HCT116 (cell line): ENCODE results near the gene FAM43B. TPM values are rescaled to one million over a fixed set of nuclear protein-coding genes. Genes with fewer than 3 reads are reported as not detected.

Experiments
- ATAC-seq: fragments of 200-7000 bp; cut with Tn5 transposase; 2 replicates; pipeline ENCODE4 v1.9.1; 2020; ENCODE audit warnings: mild to moderate bottlenecking, moderate library complexity
- BruUV-seq: library from RNA; stranded (reverse); fragments of 400-500 nt; replicated peaks from 2 replicates; lab custom pipeline; 2021; lab: Mats Ljungman, UMichigan
- CTCF ChIA-PET: fragments of 300-600 bp; sonication (Branson Sonifier 250); formaldehyde crosslinking; loops from one replicate; lab custom pipeline; 2021; ENCODE audit warnings: antibody characterized with exemption; lab: Charles Lee
- POLR2A ChIA-PET: fragments of 300-600, 350-600 bp; sonication (Branson Sonifier 250); formaldehyde crosslinking; loops from one replicate; lab custom pipeline; 2021; ENCODE audit warnings: antibody characterized with exemption; lab: Charles Lee
- RAD21 ChIA-PET, 2 experiments: fragments of 300-600 bp; sonication (Branson Sonifier 250); formaldehyde crosslinking; loops; one replicate each; lab custom pipeline; 2023; ENCODE audit warnings: low total read pairs in 2 of 2; ENCODE audit not compliant: uncharacterized antibody in 2 of 2, unreplicated experiment in 2 of 2, low non-redundant PET in 1 of 2; lab: Charles Lee
- DNase-seq: peaks from one replicate; pipeline ENCODE4 v3.0.0-alpha.2; 2010; ENCODE audit warnings: low read depth, low spot score
- H2AFZ ChIP-seq: fragments of 200-600 bp; shearing (Covaris generic), sonication (generic); 2 replicates; pipeline ENCODE4 v1.6.1; 2017; ENCODE audit warnings: low read depth, mixed run types, mixed read lengths, antibody characterized with exemption, low read length; ENCODE audit not compliant: poor library complexity, severe bottlenecking
- H3K27ac ChIP-seq: 2 replicates; pipeline ENCODE4 v1.5.1; 2012; ENCODE audit warnings: low read depth, low read length
- H3K27me3 ChIP-seq: fragments of 200-600 bp; sonication (generic); 2 replicates; pipeline ENCODE4 v1.6.1; 2016; ENCODE audit warnings: mixed run types, low read length, mixed read lengths; ENCODE audit not compliant: insufficient read depth
- H3K36me3 ChIP-seq, 2 experiments: fragments of 200-500 bp in 1 of 2; fragments of 200-600 bp in 1 of 2; sonication (Bioruptor generic) in 1 of 2; sonication (generic) in 1 of 2; 2 replicates each; pipeline versions ENCODE4 v1.5.1 to v1.6.1; 2014 to 2016; ENCODE audit warnings: low read length in 2 of 2, inconsistent platforms in 1 of 2, mixed read lengths in 1 of 2, mixed run types in 1 of 2; ENCODE audit not compliant: insufficient read depth in 2 of 2, control insufficient read depth in 1 of 2
- H3K4me1 ChIP-seq, 2 experiments: fragments of 200-600 bp in 1 of 2; sonication (generic) in 1 of 2; 2 replicates each; pipeline versions ENCODE4 v1.5.1 to v1.6.1; 2012 to 2017; ENCODE audit warnings: low read length in 2 of 2, inconsistent platforms in 1 of 2, mild to moderate bottlenecking in 1 of 2, mixed read lengths in 1 of 2, mixed run types in 1 of 2, moderate library complexity in 1 of 2; ENCODE audit not compliant: insufficient read depth in 2 of 2, control insufficient read depth in 1 of 2
- H3K4me2 ChIP-seq: fragments of 200-600 bp; sonication (generic); 2 replicates; pipeline ENCODE4 v1.6.1; 2017; ENCODE audit warnings: mixed run types, low read length, mixed read lengths
- H3K4me3 ChIP-seq, 2 experiments: fragments of 200-600 bp in 1 of 2; sonication (generic) in 1 of 2; replicated peaks in 1 of 2; 2 replicates each; pipeline ENCODE4 v1.5.1; 2011 to 2016; ENCODE audit warnings: low read length in 2 of 2, control low read depth in 1 of 2, low read depth in 1 of 2, mild to moderate bottlenecking in 1 of 2, mixed read lengths in 1 of 2, mixed run types in 1 of 2
- H3K79me2 ChIP-seq: fragments of 200-600 bp; sonication (generic); 2 replicates; pipeline ENCODE4 v1.6.1; 2017; ENCODE audit warnings: mild to moderate bottlenecking, mixed run types, low read length, moderate library complexity, mixed read lengths; ENCODE audit not compliant: insufficient read depth
- H3K9ac ChIP-seq: fragments of 200-600 bp; sonication (generic); 2 replicates; pipeline ENCODE4 v1.6.1; 2016; ENCODE audit warnings: low read length, mixed read lengths
- H3K9me2 ChIP-seq: fragments of 200-600 bp; sonication (generic), shearing (Covaris generic); 2 replicates; pipeline ENCODE4 v1.6.1; 2017; ENCODE audit warnings: mixed run types, mild to moderate bottlenecking, moderate library complexity; ENCODE audit not compliant: insufficient read depth
- H3K9me3 ChIP-seq, 2 experiments: fragments of 200-500 bp in 1 of 2; fragments of 200-600 bp in 1 of 2; sonication (Bioruptor generic) in 1 of 2; sonication (generic) in 1 of 2; 2 replicates each; pipeline ENCODE4 v1.6.1; 2014 to 2017; ENCODE audit warnings: low read length in 2 of 2, mixed read lengths in 2 of 2, inconsistent platforms in 1 of 2, low read depth in 1 of 2, mild to moderate bottlenecking in 1 of 2, mixed run types in 1 of 2, moderate library complexity in 1 of 2; ENCODE audit not compliant: control insufficient read depth in 1 of 2, insufficient read depth in 1 of 2
- H4K20me1 ChIP-seq: fragments of 200-600 bp; sonication (generic), shearing (Covaris generic); 2 replicates; pipeline ENCODE4 v1.6.1; 2017; ENCODE audit warnings: mixed run types, mild to moderate bottlenecking, moderate library complexity; ENCODE audit not compliant: insufficient read depth
- CBX3 ChIP-seq: IDR thresholded peaks from 2 replicates; pipeline ENCODE4 v1.6.1; 2012; ENCODE audit warnings: low read depth
- CEBPB ChIP-seq: IDR thresholded peaks from 2 replicates; pipeline ENCODE4 v1.6.1; 2012; ENCODE audit warnings: low read depth
- ELF1 ChIP-seq: IDR thresholded peaks from 2 replicates; pipeline ENCODE4 v1.6.1; 2012; ENCODE audit warnings: low read depth, borderline replicate concordance
- EZH2 ChIP-seq: fragments of 200-600 bp; sonication (generic); IDR thresholded peaks from 2 replicates; pipeline ENCODE4 v1.6.1; 2017; ENCODE audit warnings: antibody characterized with exemption, mixed run types
- FOSL1 ChIP-seq: IDR thresholded peaks from 2 replicates; pipeline ENCODE4 v1.6.1; 2012; ENCODE audit warnings: low read depth
- JUND ChIP-seq: IDR thresholded peaks from 2 replicates; pipeline ENCODE4 v1.6.1; 2012
- POLR2A ChIP-seq: IDR thresholded peaks from 2 replicates; pipeline ENCODE4 v1.7.0; 2011; ENCODE audit warnings: borderline replicate concordance; ENCODE audit not compliant: insufficient read depth, insufficient read length; ENCODE audit errors: extremely low read depth
- POLR2AphosphoS5 ChIP-seq: IDR thresholded peaks from 2 replicates; pipeline ENCODE4 v1.6.1; 2011; ENCODE audit warnings: mild to moderate bottlenecking, low read depth, low read length, moderate library complexity
- RAD21 ChIP-seq: IDR thresholded peaks from 2 replicates; pipeline ENCODE4 v1.6.1; 2012; ENCODE audit warnings: low read depth, mild to moderate bottlenecking
- SRF ChIP-seq: IDR thresholded peaks from 2 replicates; pipeline ENCODE4 v1.6.1; 2012; ENCODE audit warnings: low read depth
- TCF7L2 ChIP-seq: IDR thresholded peaks from 2 replicates; pipeline ENCODE4 v1.7.0; 2011; ENCODE audit warnings: borderline replicate concordance, inconsistent platforms; ENCODE audit not compliant: insufficient read depth, insufficient read length; ENCODE audit errors: extremely low read depth
- YY1 ChIP-seq: IDR thresholded peaks from 2 replicates; pipeline ENCODE4 v1.6.1; 2011; ENCODE audit warnings: low read length, low read depth, moderate library complexity, mild to moderate bottlenecking; ENCODE audit not compliant: insufficient replicate concordance; ENCODE audit errors: extremely low read depth
- ZFX ChIP-seq: fragments of 450-650 bp; IDR thresholded peaks from 2 replicates; pipeline ENCODE4 v1.6.1; 2017
- ZNF274 ChIP-seq: fragments of 200-500 bp; sonication (Bioruptor generic); IDR thresholded peaks from 2 replicates; pipeline ENCODE4 v1.6.1; 2014; ENCODE audit warnings: mild to moderate bottlenecking, low read depth, low read length, inconsistent platforms
- intact Hi-C: fragments of 100-400 bp; cut with micrococcal nuclease; formaldehyde crosslinking; loops from 2 replicates; pipeline ENCODE4 v1.10.0; 2022
- total RNA-seq: library from RNA; stranded (reverse); gene quantifications from one replicate; pipeline ENCODE4 v1.2.1, GENCODE V29; 2021; ENCODE audit not compliant: unreplicated experiment
- TF ChIP-seq, protein P1 (sequence below), 3 experiments: fragments of 200-600 bp in 1 of 3; sonication (generic) in 1 of 3; IDR thresholded peaks in 2 of 3; conservative IDR thresholded peaks in 1 of 3; 2 replicates each; pipeline ENCODE4 v1.5.1; 2012 to 2017; ENCODE audit warnings: low read depth in 2 of 3, low read length in 2 of 3, antibody characterized with exemption in 1 of 3, borderline replicate concordance in 1 of 3, control low read depth in 1 of 3, mild to moderate bottlenecking in 1 of 3, mixed read lengths in 1 of 3, mixed run types in 1 of 3, moderate library complexity in 1 of 3; ENCODE audit not compliant: insufficient read depth in 1 of 3
- TF ChIP-seq, protein P2 (sequence below): IDR thresholded peaks from 2 replicates; pipeline ENCODE4 v1.6.1; 2012
- TF ChIP-seq, protein P3 (sequence below): IDR thresholded peaks from 2 replicates; pipeline ENCODE4 v1.6.1; 2012; ENCODE audit warnings: low read depth

The FAM43B gene
- total RNA-seq, 1 experiment from 2014 or later = not detected

DNA sequence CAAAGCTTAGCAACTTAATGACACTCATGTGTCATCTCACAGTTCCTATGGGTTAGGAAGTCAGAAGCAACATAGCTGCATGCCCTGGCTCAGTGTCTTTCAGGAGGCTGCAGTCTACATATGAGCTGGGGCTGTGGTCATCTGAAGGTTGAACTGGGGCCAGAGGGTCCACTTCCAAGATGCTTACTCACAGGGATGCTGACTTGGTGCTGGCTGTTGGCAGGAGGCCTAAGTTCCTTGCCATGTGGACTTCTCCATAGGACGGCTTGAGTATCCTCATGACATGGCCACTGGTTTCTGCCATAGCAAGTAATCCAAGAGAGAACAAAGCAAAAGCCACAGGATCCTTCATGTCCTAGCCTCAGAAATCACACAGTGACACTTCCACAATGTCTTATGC lies 12.1 kb upstream of the FAM43B start:
- no peaks in the 10 kb centered on the region for H3K9me3 ChIP-seq
- TF ChIP-seq SRF = no peak
- H3K36me3 ChIP-seq = no peaks in the 10 kb centered on the region
- POLR2A ChIA-PET = no interaction called here
- H3K27ac ChIP-seq = no peak overlapping the region
- BruUV-seq = no TSS peak
- H3K9ac ChIP-seq = no peak overlapping the region
- no peak overlapping the region for H2AFZ ChIP-seq
- no peak for ATAC-seq
- DNase-seq = no peak
- RAD21 ChIA-PET = no interaction called here
- H3K4me1 ChIP-seq = no peaks in the 10 kb centered on the region
- H3K79me2 ChIP-seq = no peaks in the 10 kb centered on the region
- H3K27me3 ChIP-seq = no peaks in the 10 kb centered on the region
- intact Hi-C loops = no loop called here
- no peaks in the 10 kb centered on the region for H4K20me1 ChIP-seq
- H3K4me2 ChIP-seq = no peak overlapping the region
- CTCF ChIA-PET = interaction anchor here (1.4 kb wide), 1 partner anchor 93 kb away, joined by 3 read pairs; the partner anchor contains the start of gene PINK1
- no peaks in the 10 kb centered on the region for H3K9me2 ChIP-seq
- H3K4me3 ChIP-seq = no peak overlapping the region

DNA sequence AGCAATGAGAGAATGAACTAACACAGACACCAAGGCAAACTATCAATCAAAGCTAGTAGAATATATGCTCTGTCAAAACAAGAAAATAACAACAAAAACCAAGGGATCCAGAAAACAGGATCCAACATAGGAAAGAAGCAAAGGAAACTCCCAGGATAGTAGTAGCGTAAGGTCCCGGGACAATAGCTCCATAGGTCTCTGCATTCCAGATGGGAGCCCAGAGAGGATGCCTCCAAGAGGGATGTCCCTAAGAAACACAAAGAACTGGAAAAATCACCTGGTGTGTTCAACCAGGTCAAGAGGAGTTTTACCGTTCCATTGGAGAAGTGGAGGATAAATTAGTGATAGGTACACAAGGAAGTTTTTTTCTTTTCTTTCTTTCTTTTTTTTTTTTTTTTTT lies 5.7 kb upstream of the FAM43B start:
- POLR2A ChIA-PET = no interaction called here
- Histone ChIP-seq H3K9me2 (no peaks in the 10 kb centered on the region), H3K27ac (no peak overlapping the region), H3K9me3 (no peaks in the 10 kb centered on the region), H3K4me1 (no peaks in the 10 kb centered on the region), H3K79me2 (no peaks in the 10 kb centered on the region), H3K4me3 (no peak overlapping the region), H4K20me1 (no peaks in the 10 kb centered on the region), H3K36me3 (no peaks in the 10 kb centered on the region), H2AFZ (no peak overlapping the region), H3K4me2 (no peak overlapping the region), H3K27me3 (no peaks in the 10 kb centered on the region; the same call in 1 of the 2 replicates), H3K9ac (no peak overlapping the region)
- BruUV-seq = no TSS peak
- CTCF ChIA-PET = no interaction called here
- DNase-seq = no peak
- RAD21 ChIA-PET = no interaction called here
- intact Hi-C loops = no loop called here
- no peak for ATAC-seq
- TF ChIP-seq, protein P1, sequence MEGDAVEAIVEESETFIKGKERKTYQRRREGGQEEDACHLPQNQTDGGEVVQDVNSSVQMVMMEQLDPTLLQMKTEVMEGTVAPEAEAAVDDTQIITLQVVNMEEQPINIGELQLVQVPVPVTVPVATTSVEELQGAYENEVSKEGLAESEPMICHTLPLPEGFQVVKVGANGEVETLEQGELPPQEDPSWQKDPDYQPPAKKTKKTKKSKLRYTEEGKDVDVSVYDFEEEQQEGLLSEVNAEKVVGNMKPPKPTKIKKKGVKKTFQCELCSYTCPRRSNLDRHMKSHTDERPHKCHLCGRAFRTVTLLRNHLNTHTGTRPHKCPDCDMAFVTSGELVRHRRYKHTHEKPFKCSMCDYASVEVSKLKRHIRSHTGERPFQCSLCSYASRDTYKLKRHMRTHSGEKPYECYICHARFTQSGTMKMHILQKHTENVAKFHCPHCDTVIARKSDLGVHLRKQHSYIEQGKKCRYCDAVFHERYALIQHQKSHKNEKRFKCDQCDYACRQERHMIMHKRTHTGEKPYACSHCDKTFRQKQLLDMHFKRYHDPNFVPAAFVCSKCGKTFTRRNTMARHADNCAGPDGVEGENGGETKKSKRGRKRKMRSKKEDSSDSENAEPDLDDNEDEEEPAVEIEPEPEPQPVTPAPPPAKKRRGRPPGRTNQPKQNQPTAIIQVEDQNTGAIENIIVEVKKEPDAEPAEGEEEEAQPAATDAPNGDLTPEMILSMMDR (IDR thresholded peaks at IDR 0.05 in 2 of 3, conservative IDR thresholded peaks at IDR 0.05 in 1 of 3; ENCODE audit: borderline replicate concordance in 1 of 3, insufficient read depth in 1 of 3, low read depth in 2 of 3, low read length in 2 of 3) = no peak
- TF ChIP-seq YY1 = no peak
- no peak for TF ChIP-seq CEBPB
- TF ChIP-seq, protein P2, sequence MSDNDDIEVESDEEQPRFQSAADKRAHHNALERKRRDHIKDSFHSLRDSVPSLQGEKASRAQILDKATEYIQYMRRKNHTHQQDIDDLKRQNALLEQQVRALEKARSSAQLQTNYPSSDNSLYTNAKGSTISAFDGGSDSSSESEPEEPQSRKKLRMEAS = no peak
- no peak for TF ChIP-seq ZNF274
- no peak for TF ChIP-seq CBX3
- no peak for TF ChIP-seq RAD21
- TF ChIP-seq JUND = no peak
- no peak for TF ChIP-seq POLR2AphosphoS5
- TF ChIP-seq, protein P3, sequence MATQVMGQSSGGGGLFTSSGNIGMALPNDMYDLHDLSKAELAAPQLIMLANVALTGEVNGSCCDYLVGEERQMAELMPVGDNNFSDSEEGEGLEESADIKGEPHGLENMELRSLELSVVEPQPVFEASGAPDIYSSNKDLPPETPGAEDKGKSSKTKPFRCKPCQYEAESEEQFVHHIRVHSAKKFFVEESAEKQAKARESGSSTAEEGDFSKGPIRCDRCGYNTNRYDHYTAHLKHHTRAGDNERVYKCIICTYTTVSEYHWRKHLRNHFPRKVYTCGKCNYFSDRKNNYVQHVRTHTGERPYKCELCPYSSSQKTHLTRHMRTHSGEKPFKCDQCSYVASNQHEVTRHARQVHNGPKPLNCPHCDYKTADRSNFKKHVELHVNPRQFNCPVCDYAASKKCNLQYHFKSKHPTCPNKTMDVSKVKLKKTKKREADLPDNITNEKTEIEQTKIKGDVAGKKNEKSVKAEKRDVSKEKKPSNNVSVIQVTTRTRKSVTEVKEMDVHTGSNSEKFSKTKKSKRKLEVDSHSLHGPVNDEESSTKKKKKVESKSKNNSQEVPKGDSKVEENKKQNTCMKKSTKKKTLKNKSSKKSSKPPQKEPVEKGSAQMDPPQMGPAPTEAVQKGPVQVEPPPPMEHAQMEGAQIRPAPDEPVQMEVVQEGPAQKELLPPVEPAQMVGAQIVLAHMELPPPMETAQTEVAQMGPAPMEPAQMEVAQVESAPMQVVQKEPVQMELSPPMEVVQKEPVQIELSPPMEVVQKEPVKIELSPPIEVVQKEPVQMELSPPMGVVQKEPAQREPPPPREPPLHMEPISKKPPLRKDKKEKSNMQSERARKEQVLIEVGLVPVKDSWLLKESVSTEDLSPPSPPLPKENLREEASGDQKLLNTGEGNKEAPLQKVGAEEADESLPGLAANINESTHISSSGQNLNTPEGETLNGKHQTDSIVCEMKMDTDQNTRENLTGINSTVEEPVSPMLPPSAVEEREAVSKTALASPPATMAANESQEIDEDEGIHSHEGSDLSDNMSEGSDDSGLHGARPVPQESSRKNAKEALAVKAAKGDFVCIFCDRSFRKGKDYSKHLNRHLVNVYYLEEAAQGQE = no peak
- no peak for TF ChIP-seq SRF
- no peak for TF ChIP-seq FOSL1
- TF ChIP-seq POLR2A = no peak
- TF ChIP-seq ELF1 = no peak
- TF ChIP-seq TCF7L2 = no peak
- no peak for TF ChIP-seq ZFX
- no peak for TF ChIP-seq EZH2
